Left renal cortex interstitium (tissue), 4 donors: ENCODE results near the gene C10orf62. TPM values are rescaled to one million over a fixed set of nuclear protein-coding genes. Genes with fewer than 3 reads are reported as not detected.
A peak's percentile ranks its signal among the peaks of the same experiment; 100 is the strongest.

Source experiments
- DNase-seq, 4 donors: peaks; one replicate each; pipeline ENCODE4 v3.0.0-alpha.2; 2013; ENCODE audit warnings: low read depth in 4 of 4, low spot score in 2 of 4, missing footprints in 1 of 4
- polyA plus RNA-seq, 4 donors: library from polyadenylated mRNA; unstranded; fragments of 120-200 nt; gene quantifications; one replicate each; pipeline ENCODE4 v1.2.1, GENCODE V29; 2013; ENCODE audit not compliant: insufficient read length in 4 of 4

The C10orf62 gene
- polyA plus RNA-seq, 4 donors: 0.29 to 1.2 (median 0.60) TPM

DNA sequence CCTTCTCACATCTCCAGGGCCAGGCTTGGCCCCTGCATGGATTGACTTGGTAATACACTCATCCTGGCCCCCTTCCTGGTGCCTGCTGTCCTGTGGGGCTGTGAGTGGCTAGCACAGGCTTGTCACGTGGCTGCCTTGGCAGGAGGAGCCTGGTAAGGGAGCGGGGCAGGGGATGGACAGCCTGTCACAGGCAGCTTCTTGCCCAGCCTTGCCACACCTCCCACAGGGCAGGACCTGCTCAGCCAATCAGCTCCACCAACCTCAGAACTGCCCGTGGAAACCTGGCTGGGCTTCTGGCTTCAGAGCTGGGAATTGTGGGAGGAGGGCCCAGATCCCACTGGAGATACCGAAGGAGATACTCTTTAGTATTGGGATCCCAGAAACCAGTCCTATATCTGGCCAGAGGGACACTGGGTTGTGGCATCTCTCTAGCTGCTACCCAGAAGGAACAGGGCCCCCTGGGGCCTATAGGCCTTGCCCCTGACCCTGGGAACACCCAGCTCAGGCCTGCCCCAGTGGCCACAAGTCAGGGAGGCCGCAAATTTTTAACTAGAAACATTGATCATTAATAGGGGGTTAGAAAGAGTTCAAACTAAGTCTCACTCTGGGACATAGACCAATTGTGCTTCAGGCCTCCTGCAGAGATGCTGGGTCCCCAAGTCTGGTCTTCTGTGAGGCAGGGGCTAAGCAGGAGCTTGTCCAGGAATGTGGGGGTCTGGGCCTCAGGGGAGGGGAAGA, 5.3 kb upstream of the C10orf62 start, which contains the start of gene HOGA1:
Gene HOGA1, plus strand, starts transcription at position 330 of the 738 bp plus-strand sequence. Its CDS starts 315 bp downstream, at position 645.
- peak in 2 of 4 donors; percentile 26 to 39 for DNase-seq

DNA sequence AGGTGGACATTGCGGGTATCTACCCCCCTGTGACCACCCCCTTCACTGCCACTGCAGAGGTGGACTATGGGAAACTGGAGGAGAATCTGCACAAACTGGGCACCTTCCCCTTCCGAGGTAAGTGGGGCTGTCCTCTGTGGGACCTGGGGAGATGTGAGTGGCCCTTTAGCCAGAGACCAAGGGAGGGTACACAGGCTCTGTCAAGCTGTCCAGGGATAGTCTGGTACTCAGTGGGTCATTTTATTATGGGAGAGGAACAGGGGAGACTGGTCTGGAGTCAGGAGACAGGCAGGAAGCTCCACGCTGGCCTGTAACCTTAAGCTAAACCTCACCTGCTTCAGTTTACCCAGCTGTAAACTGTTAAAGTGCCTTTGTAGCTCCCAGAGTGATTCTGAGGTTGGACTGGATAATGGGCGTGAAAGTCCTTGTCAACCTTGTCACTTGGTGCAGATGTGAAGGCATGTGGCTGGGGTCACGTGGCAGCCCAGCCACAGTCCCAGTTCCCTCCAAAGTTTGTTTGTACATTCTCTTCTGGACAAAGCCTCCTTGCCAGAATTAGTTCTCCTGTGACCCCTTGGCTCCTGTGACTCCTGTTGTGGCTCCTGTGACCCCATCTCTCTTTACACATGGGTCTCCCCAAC, 4.6 kb upstream of the C10orf62 start:
- DNase-seq: no peak

DNA sequence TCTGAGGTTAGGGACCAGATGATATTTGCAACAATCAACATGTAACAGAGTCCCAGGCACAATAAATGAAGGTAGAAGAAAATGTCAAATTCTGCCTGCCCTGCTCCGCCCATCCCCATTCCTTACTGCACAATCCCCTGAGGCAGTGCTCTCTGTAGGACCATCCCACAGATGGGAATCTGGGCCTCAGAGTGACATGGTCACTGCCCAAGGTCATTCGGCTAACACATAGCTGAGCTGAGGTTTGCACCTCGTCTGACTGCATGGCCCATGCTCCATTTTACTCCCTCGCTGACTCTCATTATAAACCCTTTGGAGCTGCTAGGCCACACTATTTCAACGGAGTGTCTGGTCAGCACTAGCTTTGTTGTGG, 4.1 kb upstream of the C10orf62 start:
- no peak for DNase-seq

DNA sequence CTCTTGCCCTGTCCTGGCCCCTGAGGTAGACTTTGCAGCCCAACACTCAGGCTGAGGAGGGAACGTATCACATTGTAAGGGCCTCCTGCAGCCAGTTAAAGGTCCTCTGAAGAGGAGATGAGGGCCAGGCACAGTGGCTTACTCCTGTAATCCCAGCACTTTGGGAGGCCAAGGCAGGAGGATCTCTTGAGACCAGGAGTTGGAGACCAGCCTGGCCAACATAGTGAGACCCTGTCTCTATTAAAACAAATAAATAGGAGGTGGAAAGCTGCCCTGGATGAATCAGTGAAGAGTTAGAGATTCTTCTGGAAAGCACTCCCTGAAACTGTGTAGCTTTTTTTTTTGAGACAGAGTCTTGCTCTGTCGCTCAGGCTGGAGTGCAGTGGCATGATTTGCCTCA, 2.3 kb upstream of the C10orf62 start:
- no peak for DNase-seq

DNA sequence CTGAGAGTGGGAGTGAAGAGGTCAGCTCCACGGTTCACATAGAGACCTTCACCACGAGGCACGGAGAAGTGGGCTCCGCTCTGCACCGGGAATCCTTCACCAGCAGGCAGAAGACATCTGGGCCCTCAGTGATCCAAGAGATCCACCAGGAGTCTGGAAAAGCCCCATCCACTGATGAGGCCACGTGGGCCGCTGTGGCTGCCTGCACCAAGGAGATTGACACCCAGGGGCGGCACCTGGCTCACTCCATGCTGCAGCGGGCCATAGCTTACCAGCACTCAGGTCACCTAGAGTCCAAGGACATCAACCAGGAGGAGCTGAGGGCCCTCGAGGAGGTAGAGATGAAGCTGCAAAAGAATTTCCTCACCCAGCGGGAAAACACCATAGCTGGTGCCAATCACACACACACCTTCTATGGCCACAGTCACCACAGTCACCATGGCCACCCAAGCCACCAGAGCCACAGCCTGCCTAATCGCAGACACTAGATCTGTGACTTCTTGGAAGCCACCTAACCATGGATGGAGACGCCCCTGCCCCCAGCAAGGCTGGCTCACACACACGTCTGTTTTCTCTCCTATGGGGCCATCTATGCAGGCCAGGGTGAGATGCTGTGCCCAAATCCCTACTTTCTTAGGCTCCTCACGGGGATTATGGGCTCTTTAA, 694 bp downstream of the C10orf62 start:
- no peak for DNase-seq

DNA sequence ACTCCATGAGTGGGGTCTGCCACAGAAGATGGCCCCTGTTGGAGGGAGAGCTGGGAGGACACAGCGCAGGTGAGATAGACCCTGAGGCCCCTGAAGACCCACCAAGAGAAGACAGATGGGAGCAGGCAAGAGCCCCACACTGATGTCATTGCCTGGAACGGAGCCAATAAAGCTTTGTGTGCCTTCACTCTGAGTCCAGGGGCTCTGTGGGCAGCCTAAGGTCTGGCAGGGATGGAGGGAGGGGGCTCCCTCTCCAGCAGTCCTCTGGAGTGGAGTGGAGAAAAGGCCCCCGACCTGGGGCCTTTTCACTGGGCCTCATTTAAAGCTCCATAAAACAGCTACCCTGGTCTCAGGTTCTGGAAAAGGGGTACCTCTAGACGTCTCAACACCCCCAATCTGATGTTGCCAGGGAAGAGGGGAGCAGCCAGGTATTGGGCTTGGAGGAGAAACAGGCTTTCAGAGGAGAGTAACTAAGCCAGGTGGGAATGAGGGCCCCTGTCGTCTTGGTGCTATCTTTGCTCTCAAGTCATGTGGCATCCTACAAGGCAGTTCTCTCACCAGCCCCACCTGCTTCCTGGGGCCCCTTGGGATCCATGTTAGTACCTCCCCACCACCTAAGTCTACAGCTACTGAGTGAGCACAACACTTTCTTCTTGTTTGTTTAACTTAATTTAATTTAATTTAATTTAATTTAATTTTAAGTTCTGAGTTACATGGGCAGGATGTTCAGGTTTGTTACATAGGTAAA, 1.4 kb downstream of the C10orf62 start:
- DNase-seq: no peak

DNA sequence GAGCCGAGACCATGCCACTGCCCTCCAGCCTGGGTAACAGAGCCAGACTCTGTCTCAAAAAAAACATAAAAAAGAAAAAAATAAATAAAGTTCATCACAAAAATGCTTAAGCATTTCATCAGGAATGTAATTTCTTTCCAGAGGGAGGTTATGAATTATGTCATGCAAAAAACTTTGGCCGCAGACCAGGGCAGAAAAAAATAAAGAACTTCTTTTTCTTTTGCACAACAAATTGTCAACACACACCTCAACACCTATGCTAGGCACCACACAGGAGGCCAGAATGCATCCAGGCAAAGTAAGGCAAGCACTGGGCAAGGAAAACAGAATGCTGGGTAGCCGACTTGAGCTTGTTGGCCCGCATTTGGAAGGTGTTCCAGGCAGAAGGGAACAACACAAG, 3.9 kb downstream of the C10orf62 start:
- DNase-seq: no peak

DNA sequence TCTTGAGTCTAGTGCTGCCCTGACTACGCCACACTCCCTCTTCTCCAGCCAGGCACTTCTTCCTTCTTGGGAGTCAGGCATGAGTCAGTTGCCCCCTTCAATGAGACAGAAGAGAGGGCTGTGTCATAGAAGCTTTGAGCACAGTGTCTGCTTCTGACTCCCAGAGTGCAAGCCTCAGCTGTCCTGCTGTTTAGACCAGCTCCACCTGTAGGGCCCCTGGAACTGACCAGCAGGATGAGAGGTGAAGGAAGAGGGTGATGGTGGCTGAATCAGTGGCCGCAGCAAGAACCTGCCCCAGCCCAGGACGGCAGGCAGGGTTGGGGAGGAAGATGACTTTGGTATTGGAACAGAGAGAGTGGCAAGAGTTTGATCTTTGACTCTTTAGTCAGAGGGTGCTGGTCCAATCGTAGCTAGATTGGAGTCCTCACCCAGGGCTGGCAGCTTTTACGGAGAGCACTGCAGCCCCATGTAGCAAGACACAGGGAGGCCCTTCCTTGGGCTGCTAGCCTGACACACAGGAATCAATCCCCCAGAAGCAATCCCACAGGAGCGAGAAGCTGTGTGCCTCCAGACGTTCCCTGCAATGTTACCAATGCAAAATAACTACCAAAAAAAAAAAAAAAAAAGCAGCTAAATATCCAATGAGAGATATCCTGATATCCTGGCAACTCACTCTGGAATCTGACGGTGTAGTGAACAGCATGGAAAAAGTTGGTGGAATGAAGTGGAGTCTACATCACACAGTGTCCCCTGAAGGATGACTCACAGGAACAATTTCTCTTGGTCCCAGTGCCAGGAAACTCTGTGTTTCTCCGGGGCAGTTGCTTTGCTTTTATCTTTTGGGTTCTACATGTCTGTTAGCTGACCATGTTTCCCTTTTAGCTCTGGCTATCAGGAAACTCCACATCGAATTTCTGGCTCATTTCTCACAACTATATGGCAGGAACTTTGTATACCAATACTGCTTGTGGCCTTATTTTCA, 6.9 kb downstream of the C10orf62 start:
- DNase-seq: no peak

DNA sequence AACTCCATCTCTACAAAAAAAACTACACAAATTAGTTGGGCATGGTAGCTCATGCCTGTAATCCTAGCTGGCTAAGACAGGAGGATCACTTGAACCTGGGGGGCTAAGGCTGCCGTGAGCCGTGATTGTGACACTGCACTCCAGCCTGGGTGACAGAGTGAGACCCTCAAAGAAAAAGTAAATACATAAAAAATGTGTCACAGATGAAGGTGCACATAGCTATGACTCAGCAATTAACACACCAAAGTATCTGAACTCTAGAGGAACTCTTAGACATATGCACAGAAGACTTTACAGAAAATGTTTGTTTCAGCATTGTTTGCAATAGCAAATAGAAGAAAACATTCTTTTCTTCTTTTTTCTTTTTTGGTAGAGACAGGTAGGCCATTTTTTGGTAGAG, 8.3 kb downstream of the C10orf62 start:
- no peak for DNase-seq

DNA sequence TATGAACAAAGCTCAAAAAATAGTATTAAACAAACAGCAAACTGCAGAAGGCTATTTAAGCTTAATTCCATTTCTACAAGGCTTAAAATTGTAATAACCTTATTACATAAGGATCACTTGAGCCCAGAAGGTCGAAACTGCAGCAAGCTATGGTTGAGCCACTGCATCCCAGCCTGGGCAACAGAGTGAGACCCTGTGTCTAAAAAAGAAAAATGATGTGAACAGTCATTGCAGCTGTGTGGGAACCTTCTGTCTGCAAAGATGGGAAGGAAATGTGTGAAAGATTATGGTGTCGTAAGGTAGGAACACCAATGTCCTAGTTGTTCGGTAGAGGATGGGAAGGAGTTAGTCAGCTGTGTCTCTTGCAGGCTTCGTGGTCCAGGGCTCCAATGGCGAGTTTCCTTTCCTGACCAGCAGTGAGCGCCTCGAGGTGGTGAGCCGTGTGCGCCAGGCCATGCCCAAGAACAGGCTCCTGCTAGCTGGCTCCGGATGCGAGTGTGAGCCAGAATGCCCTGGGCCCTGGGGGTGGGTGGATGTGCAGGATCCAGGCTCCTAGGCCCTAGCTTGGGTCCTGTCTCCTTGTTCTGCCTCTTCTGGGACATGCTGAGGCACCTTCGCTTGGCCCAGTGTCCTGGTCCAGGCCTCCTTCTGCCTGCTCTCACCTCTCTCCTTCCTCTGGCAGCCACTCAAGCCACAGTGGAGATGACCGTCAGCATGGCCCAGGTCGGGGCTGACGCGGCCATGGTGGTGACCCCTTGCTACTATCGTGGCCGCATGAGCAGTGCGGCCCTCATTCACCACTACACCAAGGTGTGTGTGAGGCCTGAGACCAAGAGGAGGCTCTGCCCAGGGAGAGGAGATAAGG, 9.1 kb downstream of the C10orf62 start:
- no peak for DNase-seq

DNA sequence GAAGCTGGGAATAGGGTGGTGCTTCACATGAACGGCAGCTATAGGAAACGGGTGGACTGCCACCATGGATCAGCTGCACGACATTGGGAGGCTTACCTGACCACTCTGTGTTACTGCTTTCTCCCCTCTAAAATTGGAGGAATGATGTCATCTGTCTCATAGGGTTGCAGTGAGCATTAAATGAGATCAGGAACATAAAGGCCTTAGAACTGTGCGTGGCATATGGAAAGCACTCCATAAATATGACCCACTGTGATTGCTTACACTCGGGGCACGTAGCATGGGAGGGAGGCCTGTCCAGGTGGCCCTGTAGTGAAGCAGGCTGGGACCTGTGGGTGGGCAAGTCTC, 9.7 kb downstream of the C10orf62 start:
- no peak for DNase-seq

DNA sequence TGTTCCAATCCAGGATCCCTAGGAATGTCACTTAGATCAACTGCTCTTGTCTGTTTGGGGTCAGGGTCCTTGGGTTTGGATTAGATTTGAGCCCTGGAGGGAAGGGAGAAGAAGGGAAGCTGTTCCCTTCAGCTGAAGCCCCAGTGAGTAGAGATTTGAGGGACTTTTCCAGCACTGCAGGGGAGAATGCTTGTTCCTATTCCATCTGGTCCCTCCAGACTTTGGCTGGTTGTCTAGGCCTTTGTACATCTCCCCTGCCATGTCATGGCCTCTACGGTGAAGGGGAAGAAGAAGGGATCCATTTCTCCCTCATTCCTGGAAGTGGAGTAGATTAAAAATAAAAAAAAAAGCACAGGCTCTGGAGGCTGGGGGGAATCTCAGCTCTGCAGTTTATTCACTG, 11.1 kb downstream of the C10orf62 start:
- no peak for DNase-seq

DNA sequence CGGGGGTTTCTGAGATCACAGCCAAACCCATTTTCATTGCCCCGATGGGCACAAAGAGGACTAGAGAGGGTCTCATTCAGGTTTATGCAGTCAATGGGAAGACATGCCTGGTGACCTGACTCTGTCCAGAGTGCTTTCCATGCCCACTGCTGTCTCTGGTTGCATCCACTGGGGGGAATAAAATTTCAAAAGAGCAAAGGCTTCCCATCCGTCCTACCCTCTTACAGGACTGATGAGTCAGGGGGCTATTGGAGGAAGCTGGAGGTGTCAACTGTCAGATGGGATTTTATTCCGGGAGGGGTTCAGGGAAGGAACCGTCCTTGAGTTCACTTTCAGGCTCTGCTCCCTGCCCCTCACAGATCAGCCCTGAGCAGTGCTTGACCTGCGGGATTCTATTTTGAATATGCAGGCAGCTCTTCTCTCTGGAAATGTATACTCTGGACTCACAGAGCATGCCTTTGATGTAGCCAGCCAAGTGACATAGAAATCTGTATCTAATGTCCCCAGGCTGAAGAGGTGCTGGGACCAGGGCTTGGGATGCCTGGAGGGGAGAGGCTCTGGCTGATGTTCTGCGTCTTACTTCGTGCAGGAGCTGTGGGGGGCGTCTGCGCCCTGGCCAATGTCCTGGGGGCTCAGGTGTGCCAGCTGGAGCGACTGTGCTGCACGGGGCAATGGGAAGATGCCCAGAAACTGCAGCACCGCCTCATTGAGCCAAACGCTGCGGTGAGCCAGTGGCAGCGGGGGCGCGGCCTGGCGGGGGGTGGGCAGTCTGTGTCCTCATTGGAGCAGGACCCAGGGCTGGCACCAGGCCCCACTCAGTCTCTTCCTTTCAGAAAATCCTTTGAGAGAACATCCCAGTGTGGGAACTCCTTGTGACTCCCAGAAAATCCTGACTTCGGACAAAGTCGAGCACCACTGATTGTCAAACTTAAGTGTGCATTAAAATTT, 12.0 kb downstream of the C10orf62 start:
- no peak for DNase-seq

DNA sequence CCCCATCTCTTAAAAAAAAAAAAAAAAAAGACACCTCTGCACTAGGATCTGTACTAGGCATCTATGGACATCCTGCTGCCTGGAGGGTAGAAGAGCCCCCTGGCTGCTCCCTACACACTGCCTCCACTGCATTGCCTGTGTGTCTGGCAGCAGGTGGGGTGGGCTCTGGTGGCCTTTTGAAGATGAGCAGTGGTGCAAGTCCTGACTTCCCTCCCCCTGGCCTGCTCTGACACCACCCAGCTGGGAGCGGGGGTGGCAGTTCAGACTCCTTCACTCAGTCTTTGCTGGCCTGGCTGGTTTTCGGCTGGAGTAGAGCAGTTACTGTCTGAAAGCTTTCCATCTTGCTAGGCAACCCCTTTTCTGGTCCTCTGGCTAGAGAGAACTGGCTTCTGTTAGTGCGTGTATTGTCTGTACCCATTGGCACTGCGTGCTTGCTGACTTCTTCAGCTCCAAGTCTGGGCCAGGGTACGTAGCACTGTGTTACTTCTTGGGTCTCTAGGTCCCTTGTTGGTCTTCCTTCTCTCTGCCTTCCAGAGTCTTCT, 17.6 kb downstream of the C10orf62 start:
- DNase-seq: no peak

DNA sequence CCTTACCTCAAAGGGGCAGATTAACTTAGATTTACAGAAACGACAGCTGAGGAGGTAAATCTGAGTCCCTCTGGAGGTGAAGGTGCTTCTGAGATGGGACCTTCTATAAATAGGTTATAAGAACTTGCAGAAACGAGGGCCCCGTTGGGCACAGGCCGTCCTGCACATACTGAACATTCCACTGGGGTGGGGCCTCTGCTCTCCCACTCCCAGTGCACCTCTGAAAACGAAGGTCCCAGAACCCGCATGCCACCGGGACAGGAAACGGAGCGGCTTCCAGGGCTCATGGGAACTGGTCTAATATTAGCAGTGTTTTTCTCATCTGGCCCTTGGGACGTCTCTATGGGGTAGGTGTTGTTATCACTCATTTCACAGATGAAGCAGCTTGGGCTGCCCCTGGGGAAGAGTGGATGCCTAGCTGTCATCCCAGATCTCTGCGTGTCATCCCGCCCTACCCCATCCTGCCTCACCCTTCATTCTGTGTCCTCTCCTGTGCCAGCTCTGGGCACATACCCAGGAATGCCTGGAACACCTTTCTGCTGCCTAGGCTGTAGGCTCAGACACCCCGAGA, 19.6 kb downstream of the C10orf62 start:
- DNase-seq: no peak

DNA sequence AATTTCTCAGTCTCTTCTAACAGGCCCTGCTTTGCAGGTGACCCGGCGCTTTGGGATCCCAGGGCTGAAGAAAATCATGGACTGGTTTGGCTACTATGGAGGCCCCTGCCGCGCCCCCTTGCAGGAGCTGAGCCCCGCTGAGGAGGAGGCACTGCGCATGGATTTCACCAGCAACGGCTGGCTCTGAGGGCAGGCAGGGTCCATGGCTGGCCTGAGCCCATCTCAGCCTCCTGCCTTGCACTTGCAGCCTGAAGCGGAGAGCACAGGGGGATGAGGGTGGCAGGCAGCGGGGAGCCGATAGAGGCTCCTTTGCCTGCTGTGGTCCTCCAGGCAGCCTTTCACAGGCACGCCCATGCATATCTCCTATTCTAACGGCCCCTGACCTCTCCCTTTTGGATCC, 22.0 kb downstream of the C10orf62 start:
- no peak for DNase-seq

DNA sequence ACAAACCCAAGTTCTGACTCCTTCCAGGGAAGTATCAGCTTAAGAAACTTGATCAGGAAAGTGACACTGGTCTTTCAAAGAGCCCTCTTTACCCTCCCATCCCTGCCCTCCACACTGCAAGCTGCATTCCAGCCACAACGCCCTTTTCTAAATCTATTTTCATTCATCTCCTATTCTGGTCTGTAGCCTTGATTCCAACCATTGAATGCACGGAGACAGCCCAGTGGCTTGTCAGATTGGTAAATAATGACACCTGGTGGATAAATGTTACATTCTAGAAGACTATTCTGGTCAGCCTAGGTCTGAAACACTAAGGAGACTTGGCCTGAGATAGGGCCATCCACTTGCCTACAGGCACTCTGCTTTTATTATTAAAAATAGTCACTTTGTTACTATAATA, 22.9 kb downstream of the C10orf62 start:
- no peak for DNase-seq
